ENCODE measurements around the gene PIK3R2. TPM values are rescaled to one million over a fixed set of nuclear protein-coding genes. Genes with fewer than 3 reads are reported as not detected.

The PIK3R2 gene
- total and polyA plus RNA-seq, 2 of the 13 experiments (the other 11 are each of a cell fraction or from before 2014, with no cell fraction given): 18.6 to 25.3 TPM

DNA sequence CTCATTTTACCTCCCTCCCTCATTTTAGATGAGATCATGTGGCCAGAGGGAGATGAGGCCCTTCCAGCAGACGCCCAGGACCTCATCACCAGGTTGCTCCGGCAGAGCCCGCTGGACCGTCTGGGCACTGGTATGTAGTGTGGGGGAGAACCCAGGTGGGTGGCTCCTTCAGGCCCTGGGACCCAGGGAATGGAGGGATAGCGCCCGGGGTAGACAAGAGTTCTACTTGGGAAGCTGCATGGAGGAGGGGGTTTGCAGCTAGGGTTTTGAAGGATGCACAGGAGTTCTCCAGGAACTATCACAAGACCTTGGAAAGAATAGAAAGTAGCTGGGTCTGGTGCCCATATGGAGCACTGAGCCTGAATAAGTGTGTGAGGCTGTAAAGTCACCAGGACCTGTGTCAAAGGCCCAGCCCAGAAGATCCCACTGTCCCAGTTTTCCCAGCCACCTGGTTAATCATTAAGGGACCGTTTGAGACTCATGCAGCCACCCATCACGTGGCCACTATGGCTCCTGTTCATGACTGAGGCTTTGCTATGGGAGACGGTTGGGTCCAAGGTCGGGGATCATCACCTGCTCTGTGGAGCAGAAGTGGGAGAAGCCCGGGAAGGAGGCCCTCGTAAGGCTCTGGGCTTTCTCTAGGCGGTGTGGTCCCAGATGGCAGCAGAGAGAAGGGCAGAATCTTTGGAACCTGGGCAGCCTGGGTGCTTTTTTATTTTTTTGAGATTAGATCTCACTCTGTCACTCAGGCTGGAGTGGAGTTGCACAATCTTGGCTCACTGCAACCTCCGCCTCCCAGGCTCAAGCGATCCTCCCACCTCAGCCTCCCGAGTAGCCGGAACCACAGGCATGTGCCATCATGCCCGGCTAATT is 17.0 kb upstream of the PIK3R2 start (continued):
- TF ChIP-seq, protein P1, sequence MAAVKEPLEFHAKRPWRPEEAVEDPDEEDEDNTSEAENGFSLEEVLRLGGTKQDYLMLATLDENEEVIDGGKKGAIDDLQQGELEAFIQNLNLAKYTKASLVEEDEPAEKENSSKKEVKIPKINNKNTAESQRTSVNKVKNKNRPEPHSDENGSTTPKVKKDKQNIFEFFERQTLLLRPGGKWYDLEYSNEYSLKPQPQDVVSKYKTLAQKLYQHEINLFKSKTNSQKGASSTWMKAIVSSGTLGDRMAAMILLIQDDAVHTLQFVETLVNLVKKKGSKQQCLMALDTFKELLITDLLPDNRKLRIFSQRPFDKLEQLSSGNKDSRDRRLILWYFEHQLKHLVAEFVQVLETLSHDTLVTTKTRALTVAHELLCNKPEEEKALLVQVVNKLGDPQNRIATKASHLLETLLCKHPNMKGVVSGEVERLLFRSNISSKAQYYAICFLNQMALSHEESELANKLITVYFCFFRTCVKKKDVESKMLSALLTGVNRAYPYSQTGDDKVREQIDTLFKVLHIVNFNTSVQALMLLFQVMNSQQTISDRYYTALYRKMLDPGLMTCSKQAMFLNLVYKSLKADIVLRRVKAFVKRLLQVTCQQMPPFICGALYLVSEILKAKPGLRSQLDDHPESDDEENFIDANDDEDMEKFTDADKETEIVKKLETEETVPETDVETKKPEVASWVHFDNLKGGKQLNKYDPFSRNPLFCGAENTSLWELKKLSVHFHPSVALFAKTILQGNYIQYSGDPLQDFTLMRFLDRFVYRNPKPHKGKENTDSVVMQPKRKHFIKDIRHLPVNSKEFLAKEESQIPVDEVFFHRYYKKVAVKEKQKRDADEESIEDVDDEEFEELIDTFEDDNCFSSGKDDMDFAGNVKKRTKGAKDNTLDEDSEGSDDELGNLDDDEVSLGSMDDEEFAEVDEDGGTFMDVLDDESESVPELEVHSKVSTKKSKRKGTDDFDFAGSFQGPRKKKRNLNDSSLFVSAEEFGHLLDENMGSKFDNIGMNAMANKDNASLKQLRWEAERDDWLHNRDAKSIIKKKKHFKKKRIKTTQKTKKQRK (IDR thresholded peaks at IDR 0.05; ENCODE audit: low read length): no peak
- no peak for TF ChIP-seq ZNF768 (CRISPR knock-in tag; IDR thresholded peaks at IDR 0.05)
- TF ChIP-seq ZNF253 (CRISPR knock-in tag; IDR thresholded peaks at IDR 0.05; ENCODE audit: borderline replicate concordance): no peak
- TF ChIP-seq ZNF713 (CRISPR knock-in tag; IDR thresholded peaks at IDR 0.05): no peak
- peak; percentile 55 for TF ChIP-seq FOXA3 (CRISPR knock-in tag; IDR thresholded peaks at IDR 0.05)
- TF ChIP-seq SRY (CRISPR knock-in tag; IDR thresholded peaks at IDR 0.05): peak; percentile 69; the same call in 1 of the 2 replicates
- 0 out of 2 replicates have a peak, but pooled peaks have one; percentile 37 for TF ChIP-seq ARNT2 (CRISPR knock-in tag; IDR thresholded peaks at IDR 0.05; ENCODE audit: low read depth)
- no peak for TF ChIP-seq NR1H2 (CRISPR knock-in tag; IDR thresholded peaks at IDR 0.05; ENCODE audit: borderline replicate concordance, low read depth)
- TF ChIP-seq CEBPG (CRISPR knock-in tag; IDR thresholded peaks at IDR 0.05): peak; percentile 88
- no peak for TF ChIP-seq ZSCAN21 (CRISPR knock-in tag; IDR thresholded peaks at IDR 0.05; ENCODE audit: borderline replicate concordance)
- TF ChIP-seq ZNF709 (CRISPR knock-in tag; IDR thresholded peaks at IDR 0.05): no peak
- no peak; the same call in 1 of the 2 replicates for TF ChIP-seq ZNF136 (CRISPR knock-in tag; IDR thresholded peaks at IDR 0.05; ENCODE audit: low read depth)
- no peak for TF ChIP-seq ZNF484 (CRISPR knock-in tag; IDR thresholded peaks at IDR 0.05; ENCODE audit: borderline replicate concordance, low read depth)
- TF ChIP-seq ZMAT3 (CRISPR knock-in tag; conservative IDR thresholded peaks at IDR 0.05): 0 out of 2 replicates have a peak, but pooled peaks have one; percentile 65
- no peak for TF ChIP-seq FIP1L1 (IDR thresholded peaks at IDR 0.05; ENCODE audit: borderline replicate concordance, insufficient read depth, low read depth, low read length)
- TF ChIP-seq, protein P2, sequence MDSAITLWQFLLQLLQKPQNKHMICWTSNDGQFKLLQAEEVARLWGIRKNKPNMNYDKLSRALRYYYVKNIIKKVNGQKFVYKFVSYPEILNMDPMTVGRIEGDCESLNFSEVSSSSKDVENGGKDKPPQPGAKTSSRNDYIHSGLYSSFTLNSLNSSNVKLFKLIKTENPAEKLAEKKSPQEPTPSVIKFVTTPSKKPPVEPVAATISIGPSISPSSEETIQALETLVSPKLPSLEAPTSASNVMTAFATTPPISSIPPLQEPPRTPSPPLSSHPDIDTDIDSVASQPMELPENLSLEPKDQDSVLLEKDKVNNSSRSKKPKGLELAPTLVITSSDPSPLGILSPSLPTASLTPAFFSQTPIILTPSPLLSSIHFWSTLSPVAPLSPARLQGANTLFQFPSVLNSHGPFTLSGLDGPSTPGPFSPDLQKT (CRISPR knock-in tag; IDR thresholded peaks at IDR 0.05; ENCODE audit: borderline replicate concordance): no peak
- TF ChIP-seq, protein P3, sequence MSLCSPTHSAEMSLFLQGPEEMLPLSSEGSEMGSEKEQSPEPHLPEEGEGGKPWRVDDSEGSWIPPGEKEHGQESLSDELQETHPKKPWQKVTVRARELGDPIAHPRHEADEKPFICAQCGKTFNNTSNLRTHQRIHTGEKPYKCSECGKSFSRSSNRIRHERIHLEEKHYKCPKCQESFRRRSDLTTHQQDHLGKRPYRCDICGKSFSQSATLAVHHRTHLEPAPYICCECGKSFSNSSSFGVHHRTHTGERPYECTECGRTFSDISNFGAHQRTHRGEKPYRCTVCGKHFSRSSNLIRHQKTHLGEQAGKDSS (CRISPR knock-in tag; IDR thresholded peaks at IDR 0.05; ENCODE audit: borderline replicate concordance, low read depth): 0 out of 2 replicates have a peak, but pooled peaks have one; percentile 23
- TF ChIP-seq HDAC1 (CRISPR knock-in tag; IDR thresholded peaks at IDR 0.05): peak; percentile 58
- TF ChIP-seq SALL2 (CRISPR knock-in tag; IDR thresholded peaks at IDR 0.05): no peak
- TF ChIP-seq FOSL2 (CRISPR knock-in tag; IDR thresholded peaks at IDR 0.05): peak; percentile 68
- TF ChIP-seq ATF7 (IDR thresholded peaks at IDR 0.05): no peak
- TF ChIP-seq ATF7 (CRISPR knock-in tag; IDR thresholded peaks at IDR 0.05): no peak
- TF ChIP-seq SMYD3 (CRISPR knock-in tag; IDR thresholded peaks at IDR 0.05): peak; percentile 19; the same call in 1 of the 2 replicates
- no peak for TF ChIP-seq ZFP36L2 (CRISPR knock-in tag; IDR thresholded peaks at IDR 0.05)
- 0 out of 2 replicates have a peak, but pooled peaks have one; percentile 40 for TF ChIP-seq ZNF543 (CRISPR knock-in tag; IDR thresholded peaks at IDR 0.05)
